H9 (cell line): ENCODE data around the gene C1orf159. TPM values are rescaled to one million over a fixed set of nuclear protein-coding genes. Genes with fewer than 3 reads are reported as not detected.
A peak's percentile ranks its signal among the peaks of the same experiment; 100 is the strongest.

Experiments used
- DNase-seq: peaks from one replicate; pipeline ENCODE4 v3.0.0-alpha.2; 2017
- H2AFZ ChIP-seq: one replicate; pipeline ENCODE4 v1.6.1; 2013; ENCODE audit warnings: mild to moderate bottlenecking, low read length, control low read depth, moderate library complexity
- H2AK5ac ChIP-seq: 2 replicates; pipeline ENCODE4 v1.6.1; 2013; ENCODE audit warnings: low read length, control low read depth, mixed read lengths; ENCODE audit not compliant: insufficient read length
- H2BK120ac ChIP-seq: one replicate; pipeline ENCODE4 v1.6.1; 2013; ENCODE audit warnings: low read depth, mild to moderate bottlenecking, low read length, control low read depth, inconsistent platforms; ENCODE audit not compliant: poor library complexity, severe bottlenecking
- H2BK12ac ChIP-seq: 2 replicates; pipeline ENCODE4 v1.6.1; 2013; ENCODE audit warnings: low read length, control low read depth, mixed read lengths, low read depth; ENCODE audit not compliant: insufficient read length
- H2BK15ac ChIP-seq: 2 replicates; pipeline ENCODE4 v1.6.1; 2013; ENCODE audit warnings: low read depth, low read length, control low read depth
- H2BK20ac ChIP-seq: one replicate; pipeline ENCODE4 v1.6.1; 2013; ENCODE audit warnings: low read depth, mild to moderate bottlenecking, low read length, control low read depth, inconsistent platforms; ENCODE audit not compliant: poor library complexity, severe bottlenecking
- H2BK5ac ChIP-seq: 2 replicates; pipeline ENCODE4 v1.6.1; 2013; ENCODE audit warnings: low read length, control low read depth, mixed read lengths; ENCODE audit not compliant: insufficient read length
- H3K14ac ChIP-seq: 2 replicates; pipeline ENCODE4 v1.6.1; 2013; ENCODE audit warnings: low read length, control low read depth; ENCODE audit not compliant: insufficient read depth
- H3K18ac ChIP-seq: 2 replicates; pipeline ENCODE4 v1.6.1; 2013; ENCODE audit warnings: low read depth, mild to moderate bottlenecking, mixed read lengths, low read length, control low read depth; ENCODE audit not compliant: insufficient read length
- H3K23ac ChIP-seq: 2 replicates; pipeline ENCODE4 v1.6.1; 2013; ENCODE audit warnings: low read length, control low read depth, mixed read lengths, low read depth; ENCODE audit not compliant: insufficient read length
- H3K23me2 ChIP-seq: 2 replicates; pipeline ENCODE4 v1.6.1; 2013; ENCODE audit warnings: low read depth, mild to moderate bottlenecking, mixed read lengths, low read length, control low read depth; ENCODE audit not compliant: insufficient read length, poor library complexity, severe bottlenecking
- H3K27ac ChIP-seq: 2 replicates; pipeline ENCODE4 v1.5.1; 2013; ENCODE audit warnings: low read length, control low read depth, mixed read lengths, low read depth; ENCODE audit not compliant: insufficient read length
- H3K27me3 ChIP-seq: 2 replicates; pipeline ENCODE4 v1.6.1; 2013; ENCODE audit warnings: low read length, control low read depth, inconsistent platforms; ENCODE audit not compliant: insufficient read depth
- H3K4ac ChIP-seq: 2 replicates; pipeline ENCODE4 v1.6.1; 2013; ENCODE audit warnings: low read depth, mild to moderate bottlenecking, control low read depth, inconsistent platforms, low read length, moderate library complexity
- H3K4me1 ChIP-seq: 2 replicates; pipeline ENCODE4 v1.6.1; 2013; ENCODE audit warnings: low read length, control low read depth, inconsistent platforms; ENCODE audit not compliant: insufficient read depth
- H3K4me2 ChIP-seq: 2 replicates; pipeline ENCODE4 v1.6.1; 2013; ENCODE audit warnings: low read length, control low read depth, mixed read lengths; ENCODE audit not compliant: insufficient read length, insufficient read depth
- H3K56ac ChIP-seq: 2 replicates; pipeline ENCODE4 v1.6.1; 2013; ENCODE audit warnings: low read depth, mild to moderate bottlenecking, mixed read lengths, low read length, control low read depth; ENCODE audit not compliant: insufficient read length
- H3K79me1 ChIP-seq: 2 replicates; pipeline ENCODE4 v1.6.1; 2013; ENCODE audit warnings: low read depth, mild to moderate bottlenecking, moderate library complexity, low read length, control low read depth, inconsistent platforms; ENCODE audit not compliant: insufficient read depth, poor library complexity, severe bottlenecking
- H3K79me2 ChIP-seq: 2 replicates; pipeline ENCODE4 v1.6.1; 2013; ENCODE audit warnings: low read length, control low read depth, inconsistent platforms; ENCODE audit not compliant: insufficient read depth
- H3K9ac ChIP-seq: 2 replicates; pipeline ENCODE4 v1.6.1; 2013; ENCODE audit warnings: low read length, control low read depth, mixed read lengths; ENCODE audit not compliant: insufficient read length; ENCODE audit errors: extremely low read depth
- H3K9me3 ChIP-seq: one replicate; pipeline ENCODE4 v1.6.1; 2013; ENCODE audit warnings: low read depth, low read length, inconsistent platforms; ENCODE audit not compliant: control insufficient read depth
- H3T11ph ChIP-seq: one replicate; pipeline ENCODE4 v1.6.1; 2013; ENCODE audit warnings: mild to moderate bottlenecking, low read length, control low read depth, inconsistent platforms
- H4K20me1 ChIP-seq: one replicate; pipeline ENCODE4 v1.6.1; 2013; ENCODE audit not compliant: control insufficient read depth, insufficient read length, insufficient read depth
- H4K5ac ChIP-seq: 2 replicates; pipeline ENCODE4 v1.6.1; 2013; ENCODE audit warnings: low read depth, mild to moderate bottlenecking, mixed read lengths, low read length, control low read depth; ENCODE audit not compliant: insufficient read length
- H4K8ac ChIP-seq: replicated peaks from 2 replicates; pipeline ENCODE4 v1.6.1; 2013; ENCODE audit warnings: low read length, control low read depth, mixed read lengths, low read depth; ENCODE audit not compliant: insufficient read length
- H4K91ac ChIP-seq: 2 replicates; pipeline ENCODE4 v1.6.1; 2013; ENCODE audit warnings: low read depth, mild to moderate bottlenecking, moderate library complexity, mixed read lengths, low read length, control low read depth; ENCODE audit not compliant: insufficient read length
- H3K27ac Mint-ChIP-seq, 3 experiments: 2 replicates in 2 of 3; 3 replicates in 1 of 3; pipeline ENCODE4 v1.8.0; 2020 to 2021; ENCODE audit warnings: mixed read lengths in 3 of 3, mild to moderate bottlenecking in 1 of 3, moderate library complexity in 1 of 3
- H3K27me3 Mint-ChIP-seq: 2 replicates; pipeline ENCODE4 v1.8.0; 2021; ENCODE audit warnings: low read depth, mild to moderate bottlenecking, moderate library complexity, mixed read lengths
- H3K36me3 Mint-ChIP-seq, 3 experiments: 2 replicates in 2 of 3; 3 replicates in 1 of 3; pipeline ENCODE4 v1.8.0; 2020 to 2021; ENCODE audit warnings: low read depth in 3 of 3, mixed read lengths in 3 of 3; ENCODE audit not compliant: insufficient read depth in 1 of 3
- H3K4me1 Mint-ChIP-seq, 2 experiments: 2 replicates each; pipeline ENCODE4 v1.8.0; 2020; ENCODE audit warnings: mixed read lengths in 2 of 2
- H3K4me3 Mint-ChIP-seq, 2 experiments: 2 replicates in 1 of 2; 3 replicates in 1 of 2; pipeline ENCODE4 v1.8.0; 2020 to 2021; ENCODE audit warnings: mild to moderate bottlenecking in 2 of 2, mixed read lengths in 2 of 2, moderate library complexity in 1 of 2
- H3K9me3 Mint-ChIP-seq, 2 experiments: 2 replicates in 1 of 2; 3 replicates in 1 of 2; pipeline ENCODE4 v1.8.0; 2020; ENCODE audit warnings: mild to moderate bottlenecking in 2 of 2, mixed read lengths in 2 of 2, moderate library complexity in 1 of 2
- CTCF ChIP-seq: fragments of 200-600 bp; sonication (generic); conservative IDR thresholded peaks from 3 replicates; pipeline ENCODE4 v1.8.0; 2021; ENCODE audit warnings: antibody characterized with exemption, mild to moderate bottlenecking
- WGBS: extraction: QIAGEN DNeasy Blood & Tissue Kit; methylation state at CpG from one replicate; pipeline ENCODE4 v1.1.7; 2013; ENCODE audit warnings: missing lambda C conversion rate, low lambda C conversion rate, mixed read lengths; ENCODE audit not compliant: insufficient read length; ENCODE audit errors: extremely low coverage; 5-methylcytosine and 5-hydroxymethylcytosine counted together
- total RNA-seq: library from RNA; stranded (reverse); gene quantifications from 2 replicates; pipeline ENCODE4 v1.2.1, GENCODE V29; 2021

The C1orf159 gene
- total RNA-seq, 1 experiment from 2014 or later: 12.3 TPM

GRCh38 chr1:1060281-1061000 lies 55.4 kb downstream of the C1orf159 start:
- Histone ChIP-seq H2BK12ac (no peak overlapping the region), H2AK5ac (no peak overlapping the region), H3K23ac (no peak overlapping the region), H2AFZ (no peak overlapping the region), H3K9ac (no peak overlapping the region), H3K27ac (no peak overlapping the region), H3K18ac (no peak overlapping the region), H3K23me2 (peaks cover 8% of the 10 kb centered on the region), H2BK20ac (no peak overlapping the region), H3K4ac (no peak overlapping the region), H2BK120ac (no peak overlapping the region), H2BK5ac (no peak overlapping the region), H3K9me3 (no peaks in the 10 kb centered on the region), H3K14ac (no peak overlapping the region), H3K79me1 (no peaks in the 10 kb centered on the region), H4K5ac (no peak overlapping the region), H3K79me2 (no peaks in the 10 kb centered on the region), H4K20me1 (no peaks in the 10 kb centered on the region), H3K4me2 (peak overlapping the region; percentile 60), H3K27me3 (peaks cover 6% of the 10 kb centered on the region; the same call in 1 of the 2 replicates), H2BK15ac (no peak overlapping the region), H4K91ac (no peak overlapping the region), H3K56ac (no peak overlapping the region), H3K4me1 (no peaks in the 10 kb centered on the region), H3T11ph (no peak overlapping the region), H4K8ac (no peak overlapping the region)
- H3K4me3 Mint-ChIP-seq: peak overlapping the region; percentile 45 to 75
- no peak overlapping the region; a peak in 1 of 7 replicates for H3K27ac Mint-ChIP-seq
- no CpG with 5 or more reads among the region's 38 CpGs for WGBS
- H3K36me3 Mint-ChIP-seq: peaks cover 0 to 3% (median 3%) of the 10 kb centered on the region in 3 experiments; a peak in 3 of 7 replicates
- peaks cover 74% of the 10 kb centered on the region for H3K27me3 Mint-ChIP-seq
- peaks cover 16 to 21% of the 10 kb centered on the region in 2 experiments for H3K4me1 Mint-ChIP-seq
- TF ChIP-seq CTCF: no peak
- no peak for DNase-seq
- H3K9me3 Mint-ChIP-seq: no peaks in the 10 kb centered on the region
